ENCODE measurements around the gene TTC12. TPM values are rescaled to one million over a fixed set of nuclear protein-coding genes. Genes with fewer than 3 reads are reported as not detected.
A peak's percentile ranks its signal among the peaks of the same experiment; 100 is the strongest.

TTC12 gene
- total RNA-seq, 1 experiment from 2014 or later: 24.3 TPM

GRCh38 chr11:113397212-113397611 lies 82.8 kb downstream of the TTC12 start:
- H3K36me3 ChIP-seq (ENCODE audit: control insufficient read depth, insufficient read depth, low read length): no peaks in the 10 kb centered on the region
- H3K27me3 ChIP-seq (ENCODE audit: control insufficient read depth, insufficient read depth, low read length): no peaks in the 10 kb centered on the region
- H3K9me3 ChIP-seq (ENCODE audit: control insufficient read depth, insufficient read depth, low read depth, low read length): no peaks in the 10 kb centered on the region
- in situ Hi-C loops (cut with HindIII; ENCODE audit: low pct_unique_long_range_greater_than_20kb, low sequenced_read_pairs) (no loop called here), intact Hi-C loops (cut with micrococcal nuclease; ENCODE audit: unreplicated experiment) (no loop called here)
- ATAC-seq: peak; percentile 17; the same call in 1 of the 2 replicates
- no peak overlapping the region for H3K27ac ChIP-seq (ENCODE audit: low read length)
- H3K4me1 ChIP-seq (ENCODE audit: control insufficient read depth, insufficient read depth, low read length): no peaks in the 10 kb centered on the region
- H3K4me3 ChIP-seq (ENCODE audit: low read depth in 2 of 2, low read length in 2 of 2): no peak overlapping the region
- CTCF ChIA-PET: no interaction called here
- no peak for TF ChIP-seq SIN3A (IDR thresholded peaks at IDR 0.05; ENCODE audit: borderline replicate concordance, insufficient read depth, low read depth, low read length)
- TF ChIP-seq, protein P1, sequence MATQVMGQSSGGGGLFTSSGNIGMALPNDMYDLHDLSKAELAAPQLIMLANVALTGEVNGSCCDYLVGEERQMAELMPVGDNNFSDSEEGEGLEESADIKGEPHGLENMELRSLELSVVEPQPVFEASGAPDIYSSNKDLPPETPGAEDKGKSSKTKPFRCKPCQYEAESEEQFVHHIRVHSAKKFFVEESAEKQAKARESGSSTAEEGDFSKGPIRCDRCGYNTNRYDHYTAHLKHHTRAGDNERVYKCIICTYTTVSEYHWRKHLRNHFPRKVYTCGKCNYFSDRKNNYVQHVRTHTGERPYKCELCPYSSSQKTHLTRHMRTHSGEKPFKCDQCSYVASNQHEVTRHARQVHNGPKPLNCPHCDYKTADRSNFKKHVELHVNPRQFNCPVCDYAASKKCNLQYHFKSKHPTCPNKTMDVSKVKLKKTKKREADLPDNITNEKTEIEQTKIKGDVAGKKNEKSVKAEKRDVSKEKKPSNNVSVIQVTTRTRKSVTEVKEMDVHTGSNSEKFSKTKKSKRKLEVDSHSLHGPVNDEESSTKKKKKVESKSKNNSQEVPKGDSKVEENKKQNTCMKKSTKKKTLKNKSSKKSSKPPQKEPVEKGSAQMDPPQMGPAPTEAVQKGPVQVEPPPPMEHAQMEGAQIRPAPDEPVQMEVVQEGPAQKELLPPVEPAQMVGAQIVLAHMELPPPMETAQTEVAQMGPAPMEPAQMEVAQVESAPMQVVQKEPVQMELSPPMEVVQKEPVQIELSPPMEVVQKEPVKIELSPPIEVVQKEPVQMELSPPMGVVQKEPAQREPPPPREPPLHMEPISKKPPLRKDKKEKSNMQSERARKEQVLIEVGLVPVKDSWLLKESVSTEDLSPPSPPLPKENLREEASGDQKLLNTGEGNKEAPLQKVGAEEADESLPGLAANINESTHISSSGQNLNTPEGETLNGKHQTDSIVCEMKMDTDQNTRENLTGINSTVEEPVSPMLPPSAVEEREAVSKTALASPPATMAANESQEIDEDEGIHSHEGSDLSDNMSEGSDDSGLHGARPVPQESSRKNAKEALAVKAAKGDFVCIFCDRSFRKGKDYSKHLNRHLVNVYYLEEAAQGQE (IDR thresholded peaks at IDR 0.05; ENCODE audit: insufficient read depth in 1 of 2, low read depth in 2 of 2, low read length in 1 of 2): no peak
- TF ChIP-seq CTCF (IDR thresholded peaks at IDR 0.05): no peak
- no peak for TF ChIP-seq TCF7L2 (IDR thresholded peaks at IDR 0.05; ENCODE audit: low read depth, low read length)
- no peak for TF ChIP-seq POLR2AphosphoS5 (IDR thresholded peaks at IDR 0.05; ENCODE audit: low read depth, low read length)
- no peak for DNase-seq (ENCODE audit: low read depth, low spot score)
- BruUV-seq (replicated peaks): no TSS peak
- POLR2A ChIA-PET: no interaction called here

- H3K27me3 ChIP-seq (ENCODE audit: control insufficient read depth, insufficient read depth, low read length): no peaks in the 10 kb centered on the region
- no peak for DNase-seq (ENCODE audit: low read depth, low spot score)
Measured at GRCh38 chr11:113397821-113398220, 83.4 kb downstream of the TTC12 start.

More at GRCh38 chr11:113397821-113398220, 83.4 kb downstream of the TTC12 start:
- in situ Hi-C loops (cut with HindIII; ENCODE audit: low pct_unique_long_range_greater_than_20kb, low sequenced_read_pairs) (no loop called here), intact Hi-C loops (cut with micrococcal nuclease; ENCODE audit: unreplicated experiment) (no loop called here)
- H3K36me3 ChIP-seq (ENCODE audit: control insufficient read depth, insufficient read depth, low read length): no peaks in the 10 kb centered on the region
- no peak overlapping the region for H3K27ac ChIP-seq (ENCODE audit: low read length)
- no TSS peak for BruUV-seq (replicated peaks)
- H3K4me3 ChIP-seq (ENCODE audit: low read depth in 2 of 2, low read length in 2 of 2): no peak overlapping the region
- H3K4me1 ChIP-seq (ENCODE audit: control insufficient read depth, insufficient read depth, low read length): no peaks in the 10 kb centered on the region
- ChIA-PET POLR2A (no interaction called here), CTCF (no interaction called here)
- H3K9me3 ChIP-seq (ENCODE audit: control insufficient read depth, insufficient read depth, low read depth, low read length): no peaks in the 10 kb centered on the region
- ATAC-seq: no peak
- TF ChIP-seq TCF7L2 (IDR thresholded peaks at IDR 0.05; ENCODE audit: low read depth, low read length) (no peak), CTCF (IDR thresholded peaks at IDR 0.05) (no peak), POLR2AphosphoS5 (IDR thresholded peaks at IDR 0.05; ENCODE audit: low read depth, low read length) (no peak), SIN3A (IDR thresholded peaks at IDR 0.05; ENCODE audit: borderline replicate concordance, insufficient read depth, low read depth, low read length) (no peak)
- TF ChIP-seq, protein P1 (IDR thresholded peaks at IDR 0.05; ENCODE audit: insufficient read depth in 1 of 2, low read depth in 2 of 2, low read length in 1 of 2): no peak
